Stimulated activated CD4-positive, alpha-beta T cell treated with anti-CD3 and anti-CD28 coated beads, Interleukin-2, amount 100 ng/mL, for 24 hours (primary cell): Measurements from ENCODE around the gene CDK17.

Experiments
- DNase-seq, 2 donors: peaks; one replicate each; pipeline ENCODE4 v3.0.0-alpha.2; 2020

Gene CDK17

DNA sequence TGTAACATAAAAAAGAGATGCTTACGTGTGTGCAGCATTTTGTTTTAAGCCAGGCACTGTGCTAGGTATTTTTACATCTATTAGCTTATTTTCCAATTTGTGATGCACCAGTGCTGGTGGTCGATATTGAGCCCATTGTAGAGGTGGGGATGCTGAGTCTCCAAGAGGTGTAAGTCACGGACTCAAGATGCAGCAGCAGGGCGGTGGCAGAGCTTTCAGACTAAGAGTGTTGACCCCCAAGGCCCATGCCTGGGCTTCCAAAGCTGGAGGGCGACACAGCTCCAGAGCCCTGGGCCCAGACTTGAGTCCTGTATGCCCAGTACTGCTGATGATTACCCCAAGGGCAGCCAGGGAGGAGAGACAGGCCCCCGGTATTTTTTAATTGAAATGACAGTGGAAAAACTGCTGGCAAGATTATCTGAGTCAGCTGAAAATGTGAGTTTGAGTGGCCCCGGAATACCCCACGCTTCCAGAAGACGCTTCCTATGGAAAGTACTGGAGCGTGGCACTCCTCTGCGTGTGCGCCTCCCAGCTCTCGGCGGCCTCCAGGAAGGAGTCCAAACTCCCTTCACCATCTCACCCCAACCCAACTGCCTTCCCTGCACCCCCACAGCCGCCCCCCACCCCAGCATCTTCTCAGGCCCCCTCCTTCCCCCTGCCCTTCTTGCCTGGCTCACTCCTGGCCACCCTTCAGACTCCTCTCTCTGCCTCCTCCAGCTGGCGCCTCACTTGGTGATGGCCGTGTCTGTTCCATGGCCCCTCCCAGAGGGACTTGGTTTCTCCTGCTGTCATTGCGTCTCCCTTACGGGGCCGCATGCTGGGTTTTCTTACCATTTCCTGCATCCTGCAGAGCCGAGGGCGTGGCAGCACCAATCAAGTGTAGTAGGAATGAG, 165.4 kb downstream of the CDK17 start:
- no peak for DNase-seq

GRCh38 chr12:96233939-96234461, 166.2 kb downstream of the CDK17 start:
- DNase-seq = no peak

DNA sequence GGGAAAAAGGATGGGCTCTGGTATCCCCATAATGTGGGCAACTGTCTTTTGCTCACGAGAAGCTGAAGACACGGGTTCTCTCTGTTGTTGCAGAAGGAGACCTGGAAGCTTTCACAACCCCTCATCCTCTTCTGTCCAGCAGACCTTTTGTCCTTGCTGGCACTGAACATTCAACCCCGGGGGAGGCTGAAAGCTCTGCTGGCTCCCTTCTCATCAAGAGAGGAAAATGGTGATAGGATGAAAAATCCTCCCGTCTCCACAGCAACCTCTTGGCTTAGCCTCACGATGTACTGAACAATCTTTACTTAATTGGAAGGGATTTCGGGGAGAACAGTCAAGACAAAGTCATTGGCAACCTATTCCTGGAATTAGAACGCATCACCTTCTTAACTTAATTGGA, 167.1 kb downstream of the CDK17 start:
- no peak for DNase-seq

- DNase-seq = no peak
Measured at GRCh38 chr12:96230646-96231045, 169.6 kb downstream of the CDK17 start.

GRCh38 chr12:96228566-96229248, 171.5 kb downstream of the CDK17 start:
- DNase-seq = no peak
